HAP-1 (cell line): ENCODE measurements around the gene GGA1.
A peak's percentile ranks its signal among the peaks of the same experiment; 100 is the strongest.
"Not testable (repeated sequence)": the region's sequence is repeated elsewhere in the genome, so short reads cannot be mapped to it uniquely, and the experiment has no call there.

Experiments
- DNase-seq, 2 experiments: peaks; one replicate each; pipeline ENCODE4 v3.0.0-alpha.2; 2016 to 2020; ENCODE audit warnings: low spot score in 2 of 2
- H3K27me3 ChIP-seq: fragments of 250-450 bp; sonication (Bioruptor Pico); 2 replicates; pipeline ENCODE4 v1.5.1; 2020; ENCODE audit warnings: low read depth, mild to moderate bottlenecking, moderate library complexity
- H3K36me3 ChIP-seq: fragments of 250-450 bp; sonication (Bioruptor Pico); replicated peaks from 2 replicates; pipeline ENCODE4 v1.5.1; 2020; ENCODE audit warnings: mild to moderate bottlenecking
- H3K4me1 ChIP-seq: fragments of 250-450 bp; sonication (Bioruptor Pico); 2 replicates; pipeline ENCODE4 v1.5.1; 2020; ENCODE audit warnings: mild to moderate bottlenecking
- H3K4me3 ChIP-seq: fragments of 250-450 bp; sonication (Bioruptor Pico); 2 replicates; pipeline ENCODE4 v1.5.1; 2020; ENCODE audit warnings: mild to moderate bottlenecking, moderate library complexity
- H3K9me3 ChIP-seq: fragments of 250-450 bp; sonication (Bioruptor Pico); 2 replicates; pipeline ENCODE4 v1.5.1; 2020; ENCODE audit warnings: mild to moderate bottlenecking, moderate library complexity
- in situ Hi-C: fragments of 300-500 bp; cut with MboI; formaldehyde crosslinking; loops from 3 replicates; pipeline ENCODE4 v1.14.3; 2020; ENCODE audit warnings: low sequenced_read_pairs, inconsistent platforms, mixed read lengths

The GGA1 gene

DNA sequence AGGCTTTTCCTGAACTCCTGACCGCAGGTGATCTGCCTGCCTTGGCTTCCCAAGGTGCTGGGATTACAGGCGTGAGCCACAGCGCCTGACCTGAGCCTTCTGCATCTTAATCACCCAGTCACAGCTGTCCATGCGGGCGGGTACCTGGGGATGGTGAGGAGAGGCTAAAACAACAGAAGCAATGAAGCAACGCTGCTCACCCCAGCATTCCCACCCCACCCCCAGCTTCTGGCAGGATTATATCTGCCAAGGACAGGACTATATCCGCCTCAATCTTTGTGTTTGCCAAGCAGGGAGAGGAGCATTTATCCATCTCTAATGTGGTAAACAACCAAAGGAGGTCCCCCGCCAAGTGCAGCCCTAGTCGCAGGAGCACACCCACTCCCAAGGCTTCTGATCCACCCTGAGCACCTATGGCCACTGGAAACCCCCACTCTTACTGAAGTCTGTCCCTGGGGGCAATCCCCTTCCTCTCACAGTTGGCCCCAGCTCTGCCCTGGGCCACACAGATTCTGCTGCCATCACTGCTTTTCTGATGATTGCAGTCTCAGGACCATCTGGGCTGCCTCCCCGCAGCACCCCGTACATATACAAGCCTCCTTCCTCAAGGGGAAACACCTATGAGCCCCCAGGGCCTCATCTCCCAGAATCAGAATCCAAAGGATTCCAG is 20.0 kb upstream of the GGA1 start:
- H3K9me3 ChIP-seq, result no peaks in the 10 kb centered on the region
- H3K4me1 ChIP-seq, result no peaks in the 10 kb centered on the region
- no peak overlapping the region for H3K4me3 ChIP-seq
- in situ Hi-C loops, result no loop called here
- no peaks in the 10 kb centered on the region for H3K27me3 ChIP-seq
- no peak for DNase-seq
- H3K36me3 ChIP-seq, result no peaks in the 10 kb centered on the region

DNA sequence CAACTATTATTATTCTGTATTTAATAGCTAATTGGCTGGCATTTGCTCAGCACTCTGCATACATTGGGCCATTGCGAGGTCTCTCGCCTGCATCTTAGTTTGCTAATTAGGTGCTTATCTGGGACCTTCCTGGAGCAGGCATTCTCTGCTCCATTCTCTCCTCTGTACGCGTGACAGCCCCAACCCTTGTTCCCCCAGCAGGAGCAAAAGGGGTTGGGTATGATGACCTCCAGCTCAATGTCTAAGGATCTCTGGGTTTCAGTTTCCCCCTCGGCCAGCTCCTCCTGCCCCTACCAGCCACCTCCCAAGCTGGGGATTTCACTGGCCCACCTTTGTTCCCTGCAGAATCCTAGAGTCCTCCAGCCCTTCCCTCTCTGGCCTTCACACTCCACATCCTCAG is 19.0 kb upstream of the GGA1 start:
- in situ Hi-C loops, result no loop called here
- H3K36me3 ChIP-seq, result no peaks in the 10 kb centered on the region
- no peaks in the 10 kb centered on the region for H3K9me3 ChIP-seq
- H3K27me3 ChIP-seq, result no peaks in the 10 kb centered on the region
- H3K4me3 ChIP-seq, result no peak overlapping the region
- H3K4me1 ChIP-seq, result no peaks in the 10 kb centered on the region
- no peak for DNase-seq

DNA sequence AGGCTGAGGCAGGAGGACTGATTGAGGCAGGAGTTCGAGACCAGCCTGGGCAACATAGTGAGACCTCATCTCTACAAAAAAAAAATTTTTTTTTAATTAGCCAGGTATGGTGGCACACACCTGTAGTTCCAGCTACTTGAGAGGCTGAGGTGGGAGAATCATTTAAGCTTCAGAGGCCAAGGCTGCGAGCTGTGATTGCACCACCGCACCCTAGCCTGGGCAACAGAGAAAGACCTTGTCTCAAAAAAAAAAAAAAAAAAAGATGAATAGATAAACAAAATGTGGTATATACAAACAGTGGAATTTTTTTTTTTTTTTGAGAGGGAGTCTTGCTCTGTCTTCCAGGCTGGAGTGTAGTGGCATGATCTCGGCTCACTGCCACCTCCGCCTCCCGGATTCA is 17.6 kb upstream of the GGA1 start:
- DNase-seq, H3K4me3 ChIP-seq, H3K27me3 ChIP-seq, H3K4me1 ChIP-seq, H3K36me3 ChIP-seq, in situ Hi-C loops, H3K9me3 ChIP-seq: not testable (repeated sequence)

DNA sequence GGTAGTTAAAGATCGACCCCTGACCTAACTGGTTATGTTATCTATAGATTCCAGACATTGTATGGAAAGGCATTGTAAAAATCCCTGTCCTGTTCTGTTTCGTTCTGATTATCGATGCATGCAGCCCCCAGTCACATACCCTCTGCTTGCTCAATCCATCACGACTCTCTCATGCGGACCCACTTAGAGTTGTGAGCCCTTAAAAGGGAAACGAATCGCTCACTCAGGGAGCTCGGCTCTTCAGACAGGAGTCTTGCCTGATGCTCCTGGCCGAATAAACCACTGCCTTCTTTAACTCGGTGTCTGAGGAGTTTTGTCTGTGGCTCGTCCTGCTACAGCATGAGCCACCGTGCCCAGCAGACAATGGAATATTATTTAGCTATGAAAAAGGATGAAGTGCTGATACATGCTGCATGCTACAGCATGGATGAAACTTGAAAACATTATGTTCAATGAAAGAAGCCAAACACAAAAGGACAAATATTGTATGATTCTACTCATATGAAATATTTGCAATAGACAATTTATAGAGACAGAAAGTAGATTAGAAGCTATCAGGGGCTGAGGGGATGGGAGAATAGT is 16.7 kb upstream of the GGA1 start:
- peak overlapping the region; percentile 26 for H3K4me3 ChIP-seq
- no peaks in the 10 kb centered on the region for H3K4me1 ChIP-seq
- H3K36me3 ChIP-seq, result no peaks in the 10 kb centered on the region
- no peak for DNase-seq
- no peaks in the 10 kb centered on the region for H3K9me3 ChIP-seq
- in situ Hi-C loops, result no loop called here
- H3K27me3 ChIP-seq, result no peaks in the 10 kb centered on the region

DNA sequence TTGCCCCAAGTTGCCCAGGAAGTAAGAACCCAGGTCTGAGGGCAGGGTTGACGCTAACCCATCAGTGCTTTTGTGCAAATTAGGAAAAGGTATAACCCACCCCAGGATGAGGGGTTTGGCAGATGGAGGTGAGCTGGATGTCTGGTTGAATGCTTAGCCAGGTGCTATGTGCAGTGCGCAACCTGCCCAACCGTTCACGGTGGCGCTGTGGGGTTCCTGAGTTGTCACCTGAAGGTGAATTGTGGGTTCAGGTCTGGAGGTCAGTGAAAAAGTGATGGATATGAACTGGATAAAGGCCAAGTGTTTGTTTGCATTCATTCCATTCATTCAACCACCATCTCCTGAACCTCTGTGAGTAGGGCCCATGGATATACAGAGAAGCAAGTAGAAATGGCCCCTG is 14.4 kb upstream of the GGA1 start:
- Histone ChIP-seq H3K4me1 (no peaks in the 10 kb centered on the region), H3K9me3 (no peaks in the 10 kb centered on the region), H3K27me3 (no peaks in the 10 kb centered on the region), H3K4me3 (no peak overlapping the region), H3K36me3 (no peaks in the 10 kb centered on the region)
- no peak for DNase-seq
- in situ Hi-C loops, result no loop called here

DNA sequence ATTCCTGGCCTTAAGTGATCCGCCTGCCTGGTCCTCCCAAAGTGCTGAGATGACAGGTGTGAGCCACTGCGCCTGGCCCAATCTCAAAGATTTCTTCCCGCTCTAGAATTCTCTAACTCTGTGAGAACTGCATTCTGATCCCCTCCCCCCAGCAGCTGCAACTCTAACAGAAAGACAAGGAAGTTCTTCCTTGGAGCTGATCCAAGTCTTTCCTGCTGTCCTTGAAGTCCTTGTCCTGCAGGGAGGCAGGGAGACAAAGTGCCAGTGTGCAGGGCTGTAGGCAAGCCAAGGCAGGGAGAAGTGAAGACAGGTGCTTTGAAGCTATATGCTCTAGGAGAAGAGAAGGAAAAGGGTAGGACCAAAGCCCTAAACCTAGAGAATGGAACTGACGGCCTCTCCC is 9.5 kb upstream of the GGA1 start:
- DNase-seq, result peak in 1 of 2 experiments; percentile 38
- Histone ChIP-seq H3K4me1 (no peaks in the 10 kb centered on the region; the same call in 1 of the 2 replicates), H3K4me3 (no peak overlapping the region), H3K9me3 (no peaks in the 10 kb centered on the region), H3K36me3 (no peaks in the 10 kb centered on the region), H3K27me3 (no peaks in the 10 kb centered on the region; the same call in 1 of the 2 replicates)
- in situ Hi-C loops, result loop anchor here (5.0 kb wide), 1 partner anchor 67 kb away; no protein-coding TSS in a partner anchor

DNA sequence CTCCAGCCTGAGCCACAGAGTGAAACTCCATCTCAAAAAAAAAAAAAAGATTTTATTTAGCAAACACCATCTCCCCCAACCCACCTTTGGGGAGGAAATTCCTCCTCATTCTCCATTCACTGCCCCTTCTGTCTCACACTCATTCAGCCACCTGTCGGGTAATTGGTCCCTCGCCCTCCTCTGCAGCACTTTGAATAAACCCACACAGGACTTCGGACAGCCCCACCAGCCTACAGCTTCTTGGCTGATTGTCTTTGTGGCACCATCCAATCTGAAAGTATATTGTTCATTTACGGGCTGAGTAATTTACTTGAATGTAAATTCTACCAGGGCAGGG is 7.5 kb upstream of the GGA1 start:
- Histone ChIP-seq H3K36me3 (no peaks in the 10 kb centered on the region), H3K9me3 (no peaks in the 10 kb centered on the region), H3K27me3 (peaks cover 13% of the 10 kb centered on the region), H3K4me1 (no peaks in the 10 kb centered on the region; the same call in 1 of the 2 replicates), H3K4me3 (no peak overlapping the region)
- no peak for DNase-seq
- in situ Hi-C loops, result no loop called here

DNA sequence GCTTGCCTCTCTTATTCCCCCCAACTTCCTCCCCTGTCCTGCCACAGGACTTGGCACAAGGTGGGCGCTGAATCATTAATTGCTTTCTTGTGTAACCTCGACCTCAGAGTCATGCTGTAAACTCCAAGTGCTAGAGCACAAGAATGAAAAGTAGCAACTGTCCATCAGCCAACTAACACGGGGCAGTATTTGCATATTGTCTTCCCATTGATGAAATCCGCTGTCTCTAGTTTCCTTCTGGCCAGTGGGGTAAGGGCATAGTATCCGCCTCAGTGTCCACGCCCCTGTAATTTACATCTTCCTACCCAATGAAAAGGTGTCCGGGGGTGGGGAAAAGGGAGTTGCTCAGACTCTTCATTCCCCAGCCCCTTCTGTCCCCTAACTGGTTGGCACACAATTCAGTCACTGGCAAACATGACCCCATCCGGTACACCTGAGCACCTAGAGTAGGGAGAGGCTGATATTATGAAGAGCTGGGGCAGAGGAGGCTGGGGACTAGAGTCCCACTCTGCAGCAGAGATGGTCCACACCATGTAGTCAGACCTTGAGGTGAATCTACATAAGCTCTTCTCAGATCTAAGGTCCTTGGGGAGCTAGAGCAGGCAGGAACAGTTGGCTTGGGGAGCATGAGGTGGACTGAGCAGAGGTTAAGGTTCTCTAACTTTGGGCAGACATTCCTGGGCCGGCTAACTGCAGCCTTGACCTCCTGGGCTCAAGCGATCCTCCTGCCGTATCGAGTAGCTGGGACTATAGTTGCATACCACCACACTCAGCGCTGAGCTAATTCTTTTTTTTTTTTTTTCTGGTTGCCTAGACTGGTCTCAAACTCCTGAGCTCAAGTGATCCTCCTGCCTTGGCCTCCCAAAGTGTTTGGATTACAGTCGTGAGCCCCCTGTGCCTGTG is 6.8 kb upstream of the GGA1 start:
- Histone ChIP-seq H3K4me3 (no peak overlapping the region), H3K4me1 (peaks cover under 1% of the 10 kb centered on the region; the same call in 1 of the 2 replicates), H3K9me3 (no peaks in the 10 kb centered on the region), H3K27me3 (peaks cover 14% of the 10 kb centered on the region), H3K36me3 (no peaks in the 10 kb centered on the region)
- DNase-seq, result peak; percentile 56 to 61
- in situ Hi-C loops, result no loop called here

DNA sequence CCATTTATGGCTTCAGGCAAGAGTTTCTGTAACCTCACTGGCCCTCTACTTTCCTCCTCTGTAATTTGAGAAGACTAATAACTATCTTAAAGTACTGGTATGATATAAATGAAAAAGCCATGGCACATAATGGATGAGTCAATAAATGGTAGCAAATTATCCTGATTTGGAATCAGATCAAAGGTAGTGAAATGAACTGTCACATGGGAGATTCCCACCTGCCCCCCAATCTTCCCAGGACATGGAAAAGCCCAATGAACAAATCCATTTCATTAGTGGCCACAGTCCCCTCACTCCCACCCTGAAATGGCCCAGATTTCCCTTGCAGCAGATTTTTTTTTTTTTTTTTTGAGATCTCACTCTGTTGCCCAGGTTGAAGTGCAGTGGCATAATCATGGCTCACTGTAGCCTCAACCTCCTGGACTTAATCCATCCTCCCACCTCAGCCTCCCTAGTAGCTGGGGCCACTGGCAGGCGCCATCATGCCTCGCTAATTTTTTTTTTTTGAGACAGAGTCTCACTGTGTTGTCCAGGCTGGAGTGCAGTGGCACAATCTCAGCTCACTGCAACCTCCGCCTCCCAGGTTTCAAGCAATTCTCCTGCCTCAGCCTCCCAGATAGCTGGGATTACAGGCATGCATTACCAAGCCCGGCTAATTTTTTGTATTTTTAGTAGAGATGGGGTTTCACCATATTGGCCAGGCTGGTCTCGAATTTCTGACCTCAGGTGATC is 5.9 kb upstream of the GGA1 start:
- DNase-seq, in situ Hi-C loops, H3K9me3 ChIP-seq, H3K4me3 ChIP-seq, H3K4me1 ChIP-seq, H3K36me3 ChIP-seq: not testable (repeated sequence)
- H3K27me3 ChIP-seq, result peaks cover 14% of the 10 kb centered on the region

DNA sequence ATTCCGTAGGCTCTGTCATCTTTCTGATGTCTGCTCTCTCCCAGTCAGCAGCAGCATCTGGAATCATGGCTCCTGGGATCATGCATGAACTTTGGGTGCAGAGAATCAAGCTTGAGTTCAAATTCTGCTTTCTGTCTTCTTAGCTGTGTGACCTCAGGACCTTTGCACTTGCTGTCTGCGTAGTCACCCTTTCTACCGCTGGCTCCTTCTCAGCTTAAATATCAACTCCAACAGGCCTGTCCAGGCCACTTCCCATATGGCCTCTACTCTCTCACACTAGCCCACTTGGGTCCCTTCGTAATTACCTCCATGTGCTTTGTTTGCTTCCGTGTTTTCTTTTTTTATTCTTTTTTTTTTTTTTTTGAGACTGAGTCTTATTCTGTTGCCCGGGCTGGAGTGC is 4.6 kb upstream of the GGA1 start:
- Histone ChIP-seq H3K4me1 (peaks cover 5% of the 10 kb centered on the region), H3K4me3 (no peak overlapping the region), H3K9me3 (no peaks in the 10 kb centered on the region), H3K36me3 (no peaks in the 10 kb centered on the region), H3K27me3 (peaks cover 14% of the 10 kb centered on the region)
- in situ Hi-C loops, result no loop called here
- DNase-seq, result no peak

DNA sequence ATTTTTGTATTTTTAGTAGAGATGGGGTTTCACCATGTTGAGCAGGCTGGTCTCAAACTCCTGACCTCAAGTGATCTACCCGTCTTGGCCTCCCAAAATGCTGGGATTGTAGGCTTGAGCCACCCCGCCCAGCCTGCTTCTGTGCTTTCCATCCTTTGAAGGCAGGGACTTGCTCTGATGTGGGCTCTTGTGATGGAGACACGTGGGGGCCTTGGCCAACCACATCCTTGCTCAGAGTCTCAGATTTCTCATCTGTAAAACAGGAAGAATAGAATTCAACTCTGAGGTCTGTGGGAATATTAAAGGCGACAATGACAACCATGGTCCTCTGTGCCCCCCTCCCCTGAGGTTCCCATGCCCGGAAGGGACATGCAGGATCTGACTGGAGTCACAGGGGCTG is 3.8 kb upstream of the GGA1 start:
- Histone ChIP-seq H3K27me3 (peaks cover 14% of the 10 kb centered on the region), H3K9me3 (no peaks in the 10 kb centered on the region), H3K36me3 (no peaks in the 10 kb centered on the region), H3K4me1 (peaks cover 5% of the 10 kb centered on the region), H3K4me3 (no peak overlapping the region)
- in situ Hi-C loops, result no loop called here
- DNase-seq, result no peak

DNA sequence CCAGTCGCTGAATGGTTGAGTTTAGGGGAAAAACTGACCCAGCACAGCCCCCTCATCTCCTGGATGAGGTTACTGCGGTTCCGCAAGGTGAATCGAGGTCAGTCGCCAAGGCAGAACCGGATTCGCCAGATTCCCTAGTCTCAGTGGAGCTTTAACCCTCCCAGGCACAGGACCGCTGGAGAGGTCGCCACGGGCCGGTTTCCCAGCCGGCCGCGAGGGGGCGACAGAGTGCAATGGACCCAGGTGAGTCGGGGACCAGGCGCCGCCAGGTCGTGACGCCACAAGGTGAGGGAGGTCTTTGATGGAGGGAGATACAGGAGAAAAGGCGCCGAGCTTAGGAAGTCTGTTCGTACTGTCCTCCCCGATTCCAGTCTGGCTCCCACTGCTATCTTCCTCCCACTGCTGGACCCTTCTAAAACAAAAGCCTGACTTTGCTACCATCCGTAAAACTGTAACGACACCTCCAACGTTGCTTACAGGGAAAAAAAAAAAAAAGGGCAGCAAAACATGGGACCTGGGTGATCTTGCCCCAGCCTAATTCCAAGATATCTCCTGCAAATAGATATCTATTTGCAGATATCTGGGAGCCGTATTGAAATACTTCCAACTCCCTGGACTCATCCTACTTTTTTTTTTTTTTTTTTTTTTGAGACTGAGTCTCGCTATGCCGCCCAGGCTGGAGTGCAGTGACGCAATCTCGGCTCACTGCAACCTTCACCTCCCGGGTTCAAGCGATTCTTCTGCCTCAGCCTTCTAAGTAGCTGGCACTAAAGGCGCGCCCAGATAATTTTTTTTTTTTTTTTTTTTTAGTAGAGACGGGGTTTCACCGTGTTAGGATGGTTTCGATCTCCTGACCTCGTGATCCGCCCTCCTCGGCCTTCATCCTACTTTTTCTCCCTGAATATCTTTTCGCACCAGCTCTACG is 1.4 kb upstream of the GGA1 start:
- DNase-seq, result peak; percentile 63 to 91
- no peaks in the 10 kb centered on the region for H3K9me3 ChIP-seq
- peaks cover 14% of the 10 kb centered on the region; the same call in 1 of the 2 replicates for H3K27me3 ChIP-seq
- in situ Hi-C loops, result no loop called here
- H3K4me3 ChIP-seq, result peak overlapping the region; percentile 9; the same call in 1 of the 2 replicates
- peaks cover 9% of the 10 kb centered on the region for H3K4me1 ChIP-seq
- H3K36me3 ChIP-seq, result peaks cover 5% of the 10 kb centered on the region
